ENCODE measurements around the gene CALCA. TPM values are rescaled to one million over a fixed set of nuclear protein-coding genes. Genes with fewer than 3 reads are reported as not detected.

Gene CALCA
- total RNA-seq, 1 donor from 2014 or later: 6.0 TPM

- Histone ChIP-seq H3K4me3 (ENCODE audit: low read depth, low read length) (peak overlapping the region; percentile 10), H3K27me3 (ENCODE audit: control insufficient read depth, insufficient read depth, low read length) (peaks cover 47% of the 10 kb centered on the region), H3K36me3 (ENCODE audit: control insufficient read depth, insufficient read depth, low read length) (no peaks in the 10 kb centered on the region)
- TF ChIP-seq, protein P1, sequence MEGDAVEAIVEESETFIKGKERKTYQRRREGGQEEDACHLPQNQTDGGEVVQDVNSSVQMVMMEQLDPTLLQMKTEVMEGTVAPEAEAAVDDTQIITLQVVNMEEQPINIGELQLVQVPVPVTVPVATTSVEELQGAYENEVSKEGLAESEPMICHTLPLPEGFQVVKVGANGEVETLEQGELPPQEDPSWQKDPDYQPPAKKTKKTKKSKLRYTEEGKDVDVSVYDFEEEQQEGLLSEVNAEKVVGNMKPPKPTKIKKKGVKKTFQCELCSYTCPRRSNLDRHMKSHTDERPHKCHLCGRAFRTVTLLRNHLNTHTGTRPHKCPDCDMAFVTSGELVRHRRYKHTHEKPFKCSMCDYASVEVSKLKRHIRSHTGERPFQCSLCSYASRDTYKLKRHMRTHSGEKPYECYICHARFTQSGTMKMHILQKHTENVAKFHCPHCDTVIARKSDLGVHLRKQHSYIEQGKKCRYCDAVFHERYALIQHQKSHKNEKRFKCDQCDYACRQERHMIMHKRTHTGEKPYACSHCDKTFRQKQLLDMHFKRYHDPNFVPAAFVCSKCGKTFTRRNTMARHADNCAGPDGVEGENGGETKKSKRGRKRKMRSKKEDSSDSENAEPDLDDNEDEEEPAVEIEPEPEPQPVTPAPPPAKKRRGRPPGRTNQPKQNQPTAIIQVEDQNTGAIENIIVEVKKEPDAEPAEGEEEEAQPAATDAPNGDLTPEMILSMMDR (IDR thresholded peaks at IDR 0.05; ENCODE audit: insufficient read depth, low read length, poor library complexity, severe bottlenecking): no peak
- DNase-seq (ENCODE audit: low read depth): no peak
These were observed 1.7 kb upstream of the CALCA start for GRCh38 chr11:14973621-14974514.

DNA sequence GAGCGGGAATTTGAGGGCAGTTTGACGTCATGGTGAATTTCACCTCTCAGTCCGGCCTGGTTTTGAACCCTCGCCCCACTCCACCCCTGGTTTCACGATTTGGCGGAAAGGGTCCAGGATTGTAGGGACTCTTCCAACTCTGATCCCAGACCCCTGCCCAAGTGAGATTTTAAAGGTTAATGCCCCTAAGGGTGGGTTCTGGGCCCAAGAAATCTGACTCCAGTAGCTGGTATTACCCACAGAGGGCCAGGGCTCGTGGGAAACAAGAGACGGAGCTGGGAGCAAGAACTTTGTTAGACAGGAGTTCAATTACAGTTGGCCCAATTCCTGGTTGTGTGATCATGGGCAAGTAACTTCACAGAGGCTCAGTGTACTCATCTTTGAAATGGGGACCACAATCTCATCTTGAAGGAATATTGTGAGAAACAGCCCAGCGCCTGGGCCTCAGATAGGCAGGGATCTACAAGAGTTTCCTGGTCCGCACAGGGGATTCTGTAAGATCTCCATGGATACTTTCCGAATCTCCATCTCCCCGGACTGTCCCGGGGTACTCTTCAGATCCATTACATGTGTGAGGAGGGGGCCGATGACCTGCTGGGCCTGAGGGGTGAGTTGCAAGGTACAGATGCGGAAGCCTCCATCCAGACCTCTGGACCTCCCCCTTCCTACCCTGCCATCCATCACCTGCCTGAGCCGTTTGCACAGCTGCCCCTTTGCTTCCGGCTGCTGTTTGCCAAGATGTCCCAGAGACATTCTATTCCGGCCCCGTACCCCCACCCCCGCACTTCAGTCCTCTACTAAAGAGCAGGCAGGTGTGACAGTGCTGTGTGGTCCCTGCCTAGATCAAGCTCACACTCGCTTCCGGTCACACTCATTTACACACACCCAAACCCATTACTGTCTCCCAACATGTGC is 687 bp upstream of the CALCA start:
- Histone ChIP-seq H3K27me3 (ENCODE audit: control insufficient read depth, insufficient read depth, low read length) (peaks cover 47% of the 10 kb centered on the region), H3K4me3 (ENCODE audit: low read depth, low read length) (no peak overlapping the region), H3K36me3 (ENCODE audit: control insufficient read depth, insufficient read depth, low read length) (no peaks in the 10 kb centered on the region)
- TF ChIP-seq, protein P1 (IDR thresholded peaks at IDR 0.05; ENCODE audit: insufficient read depth, low read length, poor library complexity, severe bottlenecking): no peak
- DNase-seq (ENCODE audit: low read depth): no peak

GRCh38 chr11:14969901-14970323 is 2.2 kb downstream of the CALCA start:
- TF ChIP-seq, protein P1 (IDR thresholded peaks at IDR 0.05; ENCODE audit: insufficient read depth, low read length, poor library complexity, severe bottlenecking): peak; percentile 52
- Histone ChIP-seq H3K36me3 (ENCODE audit: control insufficient read depth, insufficient read depth, low read length) (no peaks in the 10 kb centered on the region), H3K27me3 (ENCODE audit: control insufficient read depth, insufficient read depth, low read length) (peaks cover 42% of the 10 kb centered on the region), H3K4me3 (ENCODE audit: low read depth, low read length) (no peak overlapping the region)
- no peak for DNase-seq (ENCODE audit: low read depth)

DNA sequence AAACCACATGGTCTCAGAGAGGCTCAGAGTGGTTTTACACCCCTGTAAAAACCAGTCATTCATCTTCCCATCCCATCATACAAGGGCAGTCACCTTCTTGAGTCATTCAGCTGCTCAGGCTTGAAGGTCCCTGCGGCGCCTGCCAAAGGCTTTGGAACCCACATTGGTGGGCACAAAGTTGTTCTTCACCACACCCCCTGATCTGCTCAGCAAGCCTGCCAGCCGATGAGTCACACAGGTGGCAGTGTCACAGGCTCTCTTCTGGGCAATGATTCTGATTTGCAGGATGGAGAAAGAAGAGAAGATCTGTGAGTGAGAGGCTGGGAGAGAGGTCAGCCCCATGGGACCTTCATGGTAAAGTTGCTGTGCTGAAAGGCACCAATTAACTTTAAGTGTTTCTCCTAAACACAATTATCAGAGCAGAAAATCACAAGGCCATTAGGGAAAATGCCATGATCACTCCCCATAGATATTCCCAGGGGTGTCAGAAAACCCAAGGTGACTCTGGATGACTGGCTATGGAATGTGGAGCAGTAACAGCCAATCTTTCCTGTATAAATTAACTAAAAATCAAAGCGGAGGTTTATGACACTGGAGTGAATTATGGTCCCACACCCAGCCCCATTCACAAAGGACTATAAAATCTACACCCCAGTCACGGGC is 4.4 kb downstream of the CALCA start:
- no peaks in the 10 kb centered on the region for H3K36me3 ChIP-seq (ENCODE audit: control insufficient read depth, insufficient read depth, low read length)
- no peak for DNase-seq (ENCODE audit: low read depth)
- TF ChIP-seq, protein P1 (IDR thresholded peaks at IDR 0.05; ENCODE audit: insufficient read depth, low read length, poor library complexity, severe bottlenecking): no peak
- no peak overlapping the region for H3K4me3 ChIP-seq (ENCODE audit: low read depth, low read length)
- peaks cover 20% of the 10 kb centered on the region for H3K27me3 ChIP-seq (ENCODE audit: control insufficient read depth, insufficient read depth, low read length)

- H3K4me3 ChIP-seq (ENCODE audit: low read depth, low read length): no peak overlapping the region
- H3K27me3 ChIP-seq (ENCODE audit: control insufficient read depth, insufficient read depth, low read length): no peaks in the 10 kb centered on the region
- H3K36me3 ChIP-seq (ENCODE audit: control insufficient read depth, insufficient read depth, low read length): no peaks in the 10 kb centered on the region
- TF ChIP-seq, protein P1 (IDR thresholded peaks at IDR 0.05; ENCODE audit: insufficient read depth, low read length, poor library complexity, severe bottlenecking): no peak
- no peak for DNase-seq (ENCODE audit: low read depth)
These were observed 16.0 kb downstream of the CALCA start for GRCh38 chr11:14956111-14956510.
